Raji (cell line): ENCODE results near the gene TMEM17.

Experiments
- POLR2A ChIP-seq: IDR thresholded peaks from 2 replicates; pipeline ENCODE4 v1.6.1; 2011; ENCODE audit warnings: low read depth, low read length, control low read depth; ENCODE audit not compliant: insufficient read depth

TMEM17 gene

GRCh38 chr2:62489162-62489561, 16.8 kb downstream of the TMEM17 start:
- TF ChIP-seq POLR2A = no peak

- TF ChIP-seq POLR2A = no peak
Observed at GRCh38 chr2:62486439-62486765, 19.6 kb downstream of the TMEM17 start.

- TF ChIP-seq POLR2A = no peak
Observed at GRCh38 chr2:62485761-62486438, 20.1 kb downstream of the TMEM17 start.

- no peak for TF ChIP-seq POLR2A
Observed at GRCh38 chr2:62482558-62483352, 23.2 kb downstream of the TMEM17 start.

- no peak for TF ChIP-seq POLR2A
Observed at GRCh38 chr2:62479917-62480316, 26.1 kb downstream of the TMEM17 start.

- no peak for TF ChIP-seq POLR2A
Observed at GRCh38 chr2:62478093-62478580, 27.9 kb downstream of the TMEM17 start.

GRCh38 chr2:62477573-62477972, 28.4 kb downstream of the TMEM17 start:
- no peak for TF ChIP-seq POLR2A

- TF ChIP-seq POLR2A = no peak
Observed at GRCh38 chr2:62475172-62476011, 30.6 kb downstream of the TMEM17 start.

- no peak for TF ChIP-seq POLR2A
Observed at GRCh38 chr2:62474176-62474575, 31.8 kb downstream of the TMEM17 start.

GRCh38 chr2:62473246-62473827, 32.7 kb downstream of the TMEM17 start:
- no peak for TF ChIP-seq POLR2A

- TF ChIP-seq POLR2A = no peak
Observed at GRCh38 chr2:62472312-62472711, 33.7 kb downstream of the TMEM17 start.

GRCh38 chr2:62471816-62472215, 34.2 kb downstream of the TMEM17 start:
- TF ChIP-seq POLR2A = no peak

- TF ChIP-seq POLR2A = no peak
Observed at GRCh38 chr2:62471404-62471803, 34.6 kb downstream of the TMEM17 start.

- TF ChIP-seq POLR2A = no peak
Observed at GRCh38 chr2:62469548-62469947, 36.4 kb downstream of the TMEM17 start.

- no peak for TF ChIP-seq POLR2A
Observed at GRCh38 chr2:62469114-62469513, 36.9 kb downstream of the TMEM17 start.
